MM.1S (cell line): Measurements from ENCODE around the gene ACVR1.

Experiments
- EZH2 ChIP-seq: fragments of 300-600 bp; sonication (generic); optimal IDR thresholded peaks from 2 replicates; pipeline ENCODE3; 2017; ENCODE audit warnings: low read depth, mild to moderate bottlenecking, antibody characterized with exemption, low read length, mixed read lengths
- TF ChIP-seq, protein P1 (sequence below): fragments of 300-600 bp; sonication (generic); IDR thresholded peaks from 2 replicates; pipeline ENCODE4 v1.5.1; 2016; ENCODE audit warnings: antibody characterized with exemption, low read length, mixed read lengths

DNA sequence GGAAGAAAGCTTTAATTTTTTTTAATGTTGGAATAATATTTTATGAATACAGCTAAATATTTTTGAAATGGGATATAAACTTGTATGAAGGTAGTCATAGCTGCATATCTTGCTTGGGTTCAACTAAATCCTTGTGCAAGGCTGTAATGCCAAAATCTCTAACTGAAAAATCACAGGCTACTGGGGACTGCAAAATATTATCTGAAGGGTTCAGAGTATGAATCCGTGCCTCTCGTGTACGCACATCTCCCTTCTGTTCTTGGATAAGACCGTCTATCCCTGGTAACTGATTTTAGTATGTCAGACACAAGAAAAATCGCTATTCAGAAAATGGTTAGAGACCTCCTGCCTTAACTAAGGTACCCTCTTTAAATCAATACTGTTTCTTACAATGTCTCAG, 71.8 kb downstream of the ACVR1 start:
- TF ChIP-seq, protein P1, sequence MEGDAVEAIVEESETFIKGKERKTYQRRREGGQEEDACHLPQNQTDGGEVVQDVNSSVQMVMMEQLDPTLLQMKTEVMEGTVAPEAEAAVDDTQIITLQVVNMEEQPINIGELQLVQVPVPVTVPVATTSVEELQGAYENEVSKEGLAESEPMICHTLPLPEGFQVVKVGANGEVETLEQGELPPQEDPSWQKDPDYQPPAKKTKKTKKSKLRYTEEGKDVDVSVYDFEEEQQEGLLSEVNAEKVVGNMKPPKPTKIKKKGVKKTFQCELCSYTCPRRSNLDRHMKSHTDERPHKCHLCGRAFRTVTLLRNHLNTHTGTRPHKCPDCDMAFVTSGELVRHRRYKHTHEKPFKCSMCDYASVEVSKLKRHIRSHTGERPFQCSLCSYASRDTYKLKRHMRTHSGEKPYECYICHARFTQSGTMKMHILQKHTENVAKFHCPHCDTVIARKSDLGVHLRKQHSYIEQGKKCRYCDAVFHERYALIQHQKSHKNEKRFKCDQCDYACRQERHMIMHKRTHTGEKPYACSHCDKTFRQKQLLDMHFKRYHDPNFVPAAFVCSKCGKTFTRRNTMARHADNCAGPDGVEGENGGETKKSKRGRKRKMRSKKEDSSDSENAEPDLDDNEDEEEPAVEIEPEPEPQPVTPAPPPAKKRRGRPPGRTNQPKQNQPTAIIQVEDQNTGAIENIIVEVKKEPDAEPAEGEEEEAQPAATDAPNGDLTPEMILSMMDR = no peak
- TF ChIP-seq EZH2 = no peak
